SK-N-SH treated with all-trans-retinoic acid at 6 μM for 48 hours (cell line): ENCODE results near the gene P2RY8.
"Not testable (repeated sequence)": the region's sequence is repeated elsewhere in the genome, so short reads cannot be mapped to it uniquely, and the experiment has no call there.

ENCODE experiments used
- ATAC-seq: fragments of 200-7000 bp; cut with Tn5 transposase; 3 replicates; pipeline ENCODE4 v1.9.1; 2020; ENCODE audit warnings: mild to moderate bottlenecking, moderate library complexity
- ARNTL ChIP-seq: fragments of 450-650 bp; formaldehyde crosslinking; IDR thresholded peaks from 2 replicates; pipeline ENCODE4 v1.5.0; 2020; ENCODE audit warnings: low read depth, mild to moderate bottlenecking, moderate library complexity, borderline replicate concordance
- BACH2 ChIP-seq: fragments of 250-450 bp; sonication (Bioruptor Pico); IDR thresholded peaks from 2 replicates; pipeline ENCODE4 v1.9.0; 2021; ENCODE audit warnings: mild to moderate bottlenecking, borderline replicate concordance
- CSDC2 ChIP-seq: fragments of 250-450 bp; sonication (Bioruptor Pico); IDR thresholded peaks from 2 replicates; pipeline ENCODE4 v1.5.0; 2020; ENCODE audit warnings: mild to moderate bottlenecking, moderate library complexity
- ESRRG ChIP-seq: fragments of 250-450 bp; sonication (Bioruptor Pico); IDR thresholded peaks from 2 replicates; pipeline ENCODE4 v1.6.1; 2021; ENCODE audit warnings: mild to moderate bottlenecking
- GLIS3 ChIP-seq: fragments of 250-450 bp; sonication (Bioruptor Pico); IDR thresholded peaks from 2 replicates; pipeline ENCODE4 v1.5.0; 2020; ENCODE audit warnings: mild to moderate bottlenecking, moderate library complexity
- ISL1 ChIP-seq: fragments of 250-450 bp; sonication (Bioruptor Pico); IDR thresholded peaks from 2 replicates; pipeline ENCODE4 v2.1.2; 2022; ENCODE audit warnings: mild to moderate bottlenecking, moderate library complexity
- OSR1 ChIP-seq: fragments of 250-450 bp; sonication (Bioruptor Pico); IDR thresholded peaks from 2 replicates; pipeline ENCODE4 v1.8.0; 2022; ENCODE audit warnings: moderate library complexity, mild to moderate bottlenecking, inconsistent platforms
- PPARA ChIP-seq: fragments of 250-450 bp; sonication (Bioruptor Pico); IDR thresholded peaks from 2 replicates; pipeline ENCODE4 v1.5.0; 2020; ENCODE audit warnings: mild to moderate bottlenecking, borderline replicate concordance
- RARB ChIP-seq: fragments of 250-450 bp; sonication (Bioruptor Pico); IDR thresholded peaks from 2 replicates; pipeline ENCODE4 v1.8.0; 2021; ENCODE audit warnings: mild to moderate bottlenecking, moderate library complexity
- SNAI2 ChIP-seq: fragments of 250-450 bp; sonication (Bioruptor Pico); IDR thresholded peaks from 2 replicates; pipeline ENCODE4 v1.5.0; 2020; ENCODE audit warnings: mild to moderate bottlenecking, moderate library complexity
- TCF4 ChIP-seq: fragments of 250-450 bp; sonication (Bioruptor Pico); IDR thresholded peaks from 2 replicates; pipeline ENCODE4 v1.8.0; 2021; ENCODE audit warnings: mild to moderate bottlenecking, moderate library complexity, borderline replicate concordance
- TOX ChIP-seq: fragments of 250-450 bp; sonication (Bioruptor Pico); IDR thresholded peaks from 2 replicates; pipeline ENCODE4 v1.8.0; 2021; ENCODE audit warnings: mild to moderate bottlenecking, moderate library complexity, borderline replicate concordance
- ZC3H10 ChIP-seq: fragments of 250-450 bp; sonication (Bioruptor Pico); IDR thresholded peaks from 2 replicates; pipeline ENCODE4 v1.5.1; 2021; ENCODE audit warnings: mild to moderate bottlenecking, moderate library complexity
- ZFP3 ChIP-seq: fragments of 250-450 bp; sonication (Bioruptor Pico); IDR thresholded peaks from 2 replicates; pipeline ENCODE4 v1.5.0; 2020; ENCODE audit warnings: mild to moderate bottlenecking, moderate library complexity
- ZFP30 ChIP-seq: fragments of 450-650 bp; formaldehyde crosslinking; IDR thresholded peaks from 2 replicates; pipeline ENCODE4 v1.5.0; 2022; ENCODE audit warnings: mild to moderate bottlenecking, moderate library complexity
- ZNF565 ChIP-seq: fragments of 450-650 bp; formaldehyde crosslinking; conservative IDR thresholded peaks from 2 replicates; pipeline ENCODE4 v1.5.0; 2020; ENCODE audit warnings: low read depth, mild to moderate bottlenecking, moderate library complexity
- ZNF70 ChIP-seq: fragments of 450-650 bp; formaldehyde crosslinking; IDR thresholded peaks from 2 replicates; pipeline ENCODE4 v1.5.0; 2020; ENCODE audit warnings: mild to moderate bottlenecking, moderate library complexity
- ZNF8 ChIP-seq: fragments of 450-650 bp; formaldehyde crosslinking; IDR thresholded peaks from 2 replicates; pipeline ENCODE4 v1.5.0; 2020; ENCODE audit warnings: mild to moderate bottlenecking, moderate library complexity
- TF ChIP-seq, protein P1 (sequence below): fragments of 250-450 bp; sonication (Bioruptor Pico); IDR thresholded peaks from 2 replicates; pipeline ENCODE4 v1.5.0; 2020; ENCODE audit warnings: mild to moderate bottlenecking, moderate library complexity
- TF ChIP-seq, protein P2 (sequence below): fragments of 250-450 bp; sonication (Bioruptor Pico); IDR thresholded peaks from 2 replicates; pipeline ENCODE4 v1.8.0; 2021; ENCODE audit warnings: low read depth, mild to moderate bottlenecking, moderate library complexity, borderline replicate concordance
- TF ChIP-seq, protein P3 (sequence below): fragments of 250-450 bp; sonication (Bioruptor Pico); IDR thresholded peaks from 2 replicates; pipeline ENCODE4 v1.8.0; 2020; ENCODE audit warnings: mild to moderate bottlenecking, moderate library complexity, borderline replicate concordance
- TF ChIP-seq, protein P4 (sequence below): fragments of 250-450 bp; sonication (Bioruptor Pico); IDR thresholded peaks from 2 replicates; pipeline ENCODE4 v1.5.1; 2020; ENCODE audit warnings: low read depth, mild to moderate bottlenecking, moderate library complexity

P2RY8 gene

DNA sequence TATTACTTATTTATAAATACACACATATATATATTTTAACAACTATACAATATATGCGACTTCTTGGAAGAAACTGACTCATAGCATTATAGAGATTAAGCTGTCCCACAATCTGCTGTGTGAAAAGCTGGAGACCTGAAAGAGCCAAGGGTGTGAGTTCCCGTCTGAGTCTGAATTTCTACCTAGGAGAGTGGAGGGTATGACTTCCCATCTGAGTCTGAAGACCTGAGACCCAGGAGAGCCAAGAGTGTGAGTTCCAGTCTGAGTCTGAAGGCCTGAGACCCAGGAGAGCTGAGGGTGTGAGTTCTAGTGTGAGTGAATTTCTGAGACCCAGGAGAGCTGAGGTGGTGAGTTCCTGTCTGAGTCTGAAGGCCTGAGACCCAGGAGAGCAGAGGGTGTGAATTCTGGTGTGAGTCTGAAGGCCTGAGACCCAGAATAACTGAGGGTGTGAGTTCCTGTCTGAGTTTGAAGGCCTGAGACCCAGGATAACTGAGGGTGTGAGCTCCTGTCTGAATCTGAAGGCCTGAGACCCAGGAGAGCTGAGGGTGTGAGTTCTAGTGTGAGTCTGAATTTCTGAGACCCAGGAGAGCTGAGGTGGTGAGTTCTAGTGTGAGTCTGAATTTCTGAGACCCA, 8.9 kb upstream of the P2RY8 start:
- TF ChIP-seq PPARA (CRISPR knock-in tag) = no peak
- no peak for TF ChIP-seq ZNF70 (CRISPR knock-in tag)
- TF ChIP-seq, protein P1, sequence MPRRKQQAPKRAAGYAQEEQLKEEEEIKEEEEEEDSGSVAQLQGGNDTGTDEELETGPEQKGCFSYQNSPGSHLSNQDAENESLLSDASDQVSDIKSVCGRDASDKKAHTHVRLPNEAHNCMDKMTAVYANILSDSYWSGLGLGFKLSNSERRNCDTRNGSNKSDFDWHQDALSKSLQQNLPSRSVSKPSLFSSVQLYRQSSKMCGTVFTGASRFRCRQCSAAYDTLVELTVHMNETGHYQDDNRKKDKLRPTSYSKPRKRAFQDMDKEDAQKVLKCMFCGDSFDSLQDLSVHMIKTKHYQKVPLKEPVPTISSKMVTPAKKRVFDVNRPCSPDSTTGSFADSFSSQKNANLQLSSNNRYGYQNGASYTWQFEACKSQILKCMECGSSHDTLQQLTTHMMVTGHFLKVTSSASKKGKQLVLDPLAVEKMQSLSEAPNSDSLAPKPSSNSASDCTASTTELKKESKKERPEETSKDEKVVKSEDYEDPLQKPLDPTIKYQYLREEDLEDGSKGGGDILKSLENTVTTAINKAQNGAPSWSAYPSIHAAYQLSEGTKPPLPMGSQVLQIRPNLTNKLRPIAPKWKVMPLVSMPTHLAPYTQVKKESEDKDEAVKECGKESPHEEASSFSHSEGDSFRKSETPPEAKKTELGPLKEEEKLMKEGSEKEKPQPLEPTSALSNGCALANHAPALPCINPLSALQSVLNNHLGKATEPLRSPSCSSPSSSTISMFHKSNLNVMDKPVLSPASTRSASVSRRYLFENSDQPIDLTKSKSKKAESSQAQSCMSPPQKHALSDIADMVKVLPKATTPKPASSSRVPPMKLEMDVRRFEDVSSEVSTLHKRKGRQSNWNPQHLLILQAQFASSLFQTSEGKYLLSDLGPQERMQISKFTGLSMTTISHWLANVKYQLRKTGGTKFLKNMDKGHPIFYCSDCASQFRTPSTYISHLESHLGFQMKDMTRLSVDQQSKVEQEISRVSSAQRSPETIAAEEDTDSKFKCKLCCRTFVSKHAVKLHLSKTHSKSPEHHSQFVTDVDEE (CRISPR knock-in tag) = no peak
- no peak for TF ChIP-seq OSR1
- TF ChIP-seq ARNTL (CRISPR knock-in tag) = no peak
- TF ChIP-seq ZC3H10 = no peak
- TF ChIP-seq ESRRG (CRISPR knock-in tag) = no peak
- TF ChIP-seq, all 23 proteins: peak for 0

DNA sequence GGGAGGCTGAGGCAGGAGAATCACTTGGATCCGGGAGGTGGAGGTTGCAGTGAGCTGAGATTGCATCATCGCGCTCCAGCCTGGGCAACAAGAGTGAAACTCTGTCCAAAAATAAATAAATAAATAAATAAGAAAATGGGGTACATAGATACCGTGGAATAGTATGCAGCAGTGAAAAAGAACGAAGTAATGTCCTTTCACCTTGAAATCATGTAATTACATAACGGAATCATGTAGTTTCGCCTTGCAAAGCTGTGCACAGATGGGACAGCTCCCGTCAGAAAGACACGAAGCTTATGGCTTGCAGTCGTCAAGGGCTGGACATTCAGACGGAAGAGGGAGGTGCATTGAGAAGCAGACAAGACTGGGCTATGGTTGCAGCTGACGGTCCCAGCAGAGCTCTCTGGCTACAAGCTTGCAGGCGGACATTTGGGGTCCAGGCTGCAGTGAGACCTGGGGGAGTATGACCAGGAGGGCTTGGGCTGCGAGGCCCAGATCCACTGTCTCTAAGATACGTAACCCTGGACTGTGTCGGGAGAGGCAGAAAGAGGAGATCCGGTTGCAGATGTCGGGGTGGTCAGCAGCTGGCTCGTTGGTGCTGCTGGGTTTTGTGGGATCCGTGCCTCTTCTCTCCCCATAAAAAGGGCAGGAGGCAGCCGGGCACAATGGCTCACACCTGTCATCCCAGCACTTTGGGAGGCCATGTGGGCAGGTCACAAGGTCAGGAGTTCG, 6.2 kb upstream of the P2RY8 start:
- TF ChIP-seq ZC3H10 (no peak), TCF4 (CRISPR knock-in tag) (no peak), TOX (CRISPR knock-in tag) (no peak), ESRRG (CRISPR knock-in tag) (no peak), RARB (CRISPR knock-in tag) (no peak), PPARA (CRISPR knock-in tag) (no peak), SNAI2 (no peak), ZNF8 (CRISPR knock-in tag) (no peak), BACH2 (CRISPR knock-in tag) (no peak), ZNF565 (no peak)
- ATAC-seq = no peak

More for the DNA sequence above, 8.9 kb upstream of the P2RY8 start:
- no peak for ATAC-seq

DNA sequence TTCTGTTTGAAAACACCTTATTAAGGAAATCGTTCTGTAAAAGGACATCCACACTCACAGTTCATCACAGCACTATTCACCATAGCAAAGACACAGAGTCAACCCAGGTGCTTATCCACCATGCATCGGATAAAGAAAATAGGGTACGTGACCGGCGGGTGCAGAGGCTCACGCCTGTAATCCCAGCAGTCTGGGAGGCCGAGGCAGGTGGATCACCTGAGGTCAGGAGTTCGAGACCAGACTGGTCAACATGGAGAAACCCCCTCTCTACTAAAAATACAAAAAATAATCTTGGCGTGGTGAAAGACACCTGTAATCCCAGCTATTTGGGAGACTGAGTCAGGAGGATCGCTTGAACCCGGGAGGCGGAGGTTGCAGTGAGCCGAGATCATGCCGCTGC, 2.2 kb upstream of the P2RY8 start:
- ATAC-seq = not testable (repeated sequence)

DNA sequence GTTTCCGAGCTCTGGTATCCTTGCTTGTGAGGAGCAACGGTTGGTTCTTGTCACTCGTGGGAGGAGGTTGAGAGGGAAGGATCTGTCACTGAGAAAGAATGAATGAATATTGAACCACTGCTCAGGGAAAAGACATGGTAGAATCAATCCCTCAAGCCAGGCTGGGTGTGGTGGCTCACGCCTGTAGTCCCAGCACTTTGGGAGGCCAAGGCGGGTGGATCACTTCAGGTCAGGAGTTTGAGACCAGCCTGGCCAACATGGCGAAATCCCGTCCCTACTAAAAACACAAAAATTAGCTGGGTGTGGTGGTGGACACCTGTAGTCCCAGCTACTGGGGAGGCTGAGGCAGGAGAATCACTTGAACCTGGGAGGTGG, 718 bp upstream of the P2RY8 start:
- ATAC-seq = not testable (repeated sequence)

DNA sequence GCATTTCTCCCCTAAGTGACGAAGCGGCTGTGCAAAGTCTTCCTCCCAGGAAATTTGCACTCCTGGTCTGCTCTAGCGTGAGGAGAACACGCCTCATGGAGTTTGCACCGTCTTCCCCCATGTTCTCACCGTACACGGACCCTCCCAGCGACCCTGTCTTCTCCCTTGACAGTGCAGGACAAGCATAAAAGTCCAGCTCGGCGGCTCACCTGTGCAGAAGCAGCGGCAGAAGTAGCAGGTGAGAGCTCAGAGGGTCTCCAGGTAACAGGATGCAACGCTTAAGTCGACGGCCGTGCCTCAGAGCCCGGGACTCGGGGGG, 314 bp downstream of the P2RY8 start:
- ATAC-seq = peak; percentile 19
- TF ChIP-seq, protein P2, sequence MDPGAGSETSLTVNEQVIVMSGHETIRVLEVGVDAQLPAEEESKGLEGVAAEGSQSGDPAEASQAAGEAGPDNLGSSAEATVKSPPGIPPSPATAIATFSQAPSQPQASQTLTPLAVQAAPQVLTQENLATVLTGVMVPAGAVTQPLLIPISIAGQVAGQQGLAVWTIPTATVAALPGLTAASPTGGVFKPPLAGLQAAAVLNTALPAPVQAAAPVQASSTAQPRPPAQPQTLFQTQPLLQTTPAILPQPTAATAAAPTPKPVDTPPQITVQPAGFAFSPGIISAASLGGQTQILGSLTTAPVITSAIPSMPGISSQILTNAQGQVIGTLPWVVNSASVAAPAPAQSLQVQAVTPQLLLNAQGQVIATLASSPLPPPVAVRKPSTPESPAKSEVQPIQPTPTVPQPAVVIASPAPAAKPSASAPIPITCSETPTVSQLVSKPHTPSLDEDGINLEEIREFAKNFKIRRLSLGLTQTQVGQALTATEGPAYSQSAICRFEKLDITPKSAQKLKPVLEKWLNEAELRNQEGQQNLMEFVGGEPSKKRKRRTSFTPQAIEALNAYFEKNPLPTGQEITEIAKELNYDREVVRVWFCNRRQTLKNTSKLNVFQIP (CRISPR knock-in tag) = no peak
- TF ChIP-seq ISL1 (CRISPR knock-in tag) (no peak), ZNF8 (CRISPR knock-in tag) (no peak), GLIS3 (CRISPR knock-in tag) (no peak), PPARA (CRISPR knock-in tag) (no peak), ZFP30 (CRISPR knock-in tag) (no peak), OSR1 (no peak), CSDC2 (CRISPR knock-in tag) (no peak), ESRRG (CRISPR knock-in tag) (no peak), ZNF70 (CRISPR knock-in tag) (no peak), ARNTL (CRISPR knock-in tag) (no peak), ZFP3 (no peak), SNAI2 (no peak), RARB (CRISPR knock-in tag) (no peak), TCF4 (CRISPR knock-in tag) (no peak)
- TF ChIP-seq, protein P3, sequence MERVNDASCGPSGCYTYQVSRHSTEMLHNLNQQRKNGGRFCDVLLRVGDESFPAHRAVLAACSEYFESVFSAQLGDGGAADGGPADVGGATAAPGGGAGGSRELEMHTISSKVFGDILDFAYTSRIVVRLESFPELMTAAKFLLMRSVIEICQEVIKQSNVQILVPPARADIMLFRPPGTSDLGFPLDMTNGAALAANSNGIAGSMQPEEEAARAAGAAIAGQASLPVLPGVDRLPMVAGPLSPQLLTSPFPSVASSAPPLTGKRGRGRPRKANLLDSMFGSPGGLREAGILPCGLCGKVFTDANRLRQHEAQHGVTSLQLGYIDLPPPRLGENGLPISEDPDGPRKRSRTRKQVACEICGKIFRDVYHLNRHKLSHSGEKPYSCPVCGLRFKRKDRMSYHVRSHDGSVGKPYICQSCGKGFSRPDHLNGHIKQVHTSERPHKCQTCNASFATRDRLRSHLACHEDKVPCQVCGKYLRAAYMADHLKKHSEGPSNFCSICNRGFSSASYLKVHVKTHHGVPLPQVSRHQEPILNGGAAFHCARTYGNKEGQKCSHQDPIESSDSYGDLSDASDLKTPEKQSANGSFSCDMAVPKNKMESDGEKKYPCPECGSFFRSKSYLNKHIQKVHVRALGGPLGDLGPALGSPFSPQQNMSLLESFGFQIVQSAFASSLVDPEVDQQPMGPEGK (CRISPR knock-in tag) = no peak
- TF ChIP-seq, protein P4, sequence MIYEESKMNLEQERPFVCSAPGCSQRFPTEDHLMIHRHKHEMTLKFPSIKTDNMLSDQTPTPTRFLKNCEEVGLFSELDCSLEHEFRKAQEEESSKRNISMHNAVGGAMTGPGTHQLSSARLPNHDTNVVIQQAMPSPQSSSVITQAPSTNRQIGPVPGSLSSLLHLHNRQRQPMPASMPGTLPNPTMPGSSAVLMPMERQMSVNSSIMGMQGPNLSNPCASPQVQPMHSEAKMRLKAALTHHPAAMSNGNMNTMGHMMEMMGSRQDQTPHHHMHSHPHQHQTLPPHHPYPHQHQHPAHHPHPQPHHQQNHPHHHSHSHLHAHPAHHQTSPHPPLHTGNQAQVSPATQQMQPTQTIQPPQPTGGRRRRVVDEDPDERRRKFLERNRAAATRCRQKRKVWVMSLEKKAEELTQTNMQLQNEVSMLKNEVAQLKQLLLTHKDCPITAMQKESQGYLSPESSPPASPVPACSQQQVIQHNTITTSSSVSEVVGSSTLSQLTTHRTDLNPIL (CRISPR knock-in tag) = no peak
